ENCODE results near the gene SH3PXD2A.
"Not testable (repeated sequence)": the region's sequence is repeated elsewhere in the genome, so short reads cannot be mapped to it uniquely, and the experiment has no call there.

SH3PXD2A gene

DNA sequence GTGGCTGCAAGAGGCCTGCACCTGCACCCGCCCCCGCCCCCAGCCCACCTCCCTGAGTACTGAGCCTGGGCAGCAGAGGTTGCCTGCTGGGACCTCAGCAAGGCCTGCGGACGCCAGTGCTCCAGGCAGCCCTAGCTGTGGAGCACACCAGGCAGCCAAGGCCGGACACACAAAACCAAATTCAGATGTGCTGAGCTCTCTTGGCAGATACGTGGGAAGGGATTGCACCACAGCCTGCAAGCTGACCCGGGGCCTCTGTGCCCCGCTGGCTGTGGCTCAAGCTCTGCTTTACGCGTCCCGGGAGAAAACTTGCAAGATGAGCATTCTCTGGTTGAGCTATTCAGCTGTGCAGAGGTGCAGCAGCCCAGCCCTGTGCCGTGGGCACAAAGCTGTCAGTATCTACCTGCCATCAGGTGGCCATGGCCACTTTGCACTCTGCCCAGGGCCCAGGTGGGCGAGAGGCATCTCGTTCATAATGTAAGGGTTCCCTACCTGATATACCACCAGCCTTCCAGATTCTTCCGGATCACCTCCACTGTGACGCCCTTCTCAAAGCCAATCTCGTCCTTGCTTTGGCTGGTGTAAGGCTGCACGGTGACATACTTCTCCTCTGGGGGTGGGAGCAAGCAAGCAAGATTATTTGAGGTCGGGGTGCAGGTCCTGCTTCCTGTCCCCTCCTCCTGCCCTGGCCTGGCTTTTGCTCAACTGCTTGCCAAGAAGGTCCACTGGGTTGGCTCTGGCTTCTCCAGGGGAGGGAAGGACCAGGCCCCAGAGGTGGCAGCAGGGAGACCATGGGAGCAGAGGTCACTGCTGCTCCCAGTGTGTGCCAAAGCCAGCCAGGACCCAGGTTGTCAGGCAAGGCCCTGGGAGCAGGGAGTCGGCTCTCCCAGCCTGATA is 238.4 kb downstream of the SH3PXD2A start:
- DNase-seq (ENCODE audit: low read depth, low spot score) = no peak
- H3K36me3 ChIP-seq (ENCODE audit: control insufficient read depth, insufficient read depth, low read length) = peaks cover 8% of the 10 kb centered on the region
- no peaks in the 10 kb centered on the region for H3K9me3 ChIP-seq (ENCODE audit: control insufficient read depth, insufficient read depth, low read length)
- WGBS (ENCODE audit: insufficient coverage, insufficient read length) = no CpG with 5 or more reads among the region's 20 CpGs
- no peak overlapping the region for H3K27ac ChIP-seq (ENCODE audit: low read length)
- H3K4me1 ChIP-seq (ENCODE audit: control insufficient read depth, insufficient read depth, low read length) = peaks cover 2% of the 10 kb centered on the region; the same call in 1 of the 2 replicates
- H3K27me3 ChIP-seq (ENCODE audit: control insufficient read depth, insufficient read depth, low read length) = no peaks in the 10 kb centered on the region
- H3K4me3 ChIP-seq (ENCODE audit: low read length) = no peak overlapping the region

DNA sequence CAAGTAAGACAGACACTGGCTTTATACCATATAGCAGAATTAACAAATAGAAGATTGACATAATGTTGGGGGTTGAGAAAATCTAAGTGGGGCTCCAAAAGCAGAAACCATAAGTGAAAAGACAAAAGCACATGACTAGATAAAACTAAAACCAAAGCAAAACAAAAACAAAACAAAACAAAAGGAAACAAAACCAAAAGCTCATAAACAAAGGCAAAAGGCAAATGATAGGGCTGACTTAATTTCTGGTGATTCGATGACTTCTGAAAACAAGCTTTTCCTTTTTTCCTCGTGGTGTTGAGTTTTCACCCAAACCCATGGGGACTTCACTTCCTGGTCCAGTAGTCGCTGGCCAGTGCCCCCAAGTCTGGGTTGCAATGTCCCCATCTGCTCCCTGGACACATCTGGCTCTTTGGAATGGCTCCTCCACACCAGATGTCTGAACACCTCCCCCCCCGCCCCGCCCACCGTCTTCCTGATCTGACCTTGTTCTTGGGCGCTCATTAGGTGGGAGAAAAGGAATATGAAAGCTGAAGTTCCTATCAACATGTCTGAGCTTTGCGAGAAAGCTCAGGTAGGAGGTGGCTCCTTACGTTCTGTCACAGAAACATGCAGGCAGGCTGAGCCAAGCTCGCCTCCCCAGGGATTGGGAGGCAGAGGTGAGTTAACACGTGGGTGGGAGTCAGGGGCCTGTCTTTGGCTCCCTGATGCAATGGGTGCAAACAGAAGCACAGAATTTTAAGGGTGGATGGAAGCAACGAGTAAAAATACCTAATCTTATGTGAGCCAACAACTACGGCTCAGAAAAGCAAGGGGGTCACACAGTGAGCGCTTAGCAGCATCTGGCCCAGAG is 240.8 kb downstream of the SH3PXD2A start:
- Histone ChIP-seq H3K4me1 (ENCODE audit: control insufficient read depth, insufficient read depth, low read length) (peaks cover 2% of the 10 kb centered on the region; the same call in 1 of the 2 replicates), H3K27me3 (ENCODE audit: control insufficient read depth, insufficient read depth, low read length) (no peaks in the 10 kb centered on the region), H3K4me3 (ENCODE audit: low read length) (no peak overlapping the region), H3K27ac (ENCODE audit: low read length) (no peak overlapping the region), H3K36me3 (ENCODE audit: control insufficient read depth, insufficient read depth, low read length) (no peaks in the 10 kb centered on the region), H3K9me3 (ENCODE audit: control insufficient read depth, insufficient read depth, low read length) (no peaks in the 10 kb centered on the region)
- no peak for DNase-seq (ENCODE audit: low read depth, low spot score)
- WGBS (ENCODE audit: insufficient coverage, insufficient read length) = no CpG with 5 or more reads among the region's 14 CpGs

DNA sequence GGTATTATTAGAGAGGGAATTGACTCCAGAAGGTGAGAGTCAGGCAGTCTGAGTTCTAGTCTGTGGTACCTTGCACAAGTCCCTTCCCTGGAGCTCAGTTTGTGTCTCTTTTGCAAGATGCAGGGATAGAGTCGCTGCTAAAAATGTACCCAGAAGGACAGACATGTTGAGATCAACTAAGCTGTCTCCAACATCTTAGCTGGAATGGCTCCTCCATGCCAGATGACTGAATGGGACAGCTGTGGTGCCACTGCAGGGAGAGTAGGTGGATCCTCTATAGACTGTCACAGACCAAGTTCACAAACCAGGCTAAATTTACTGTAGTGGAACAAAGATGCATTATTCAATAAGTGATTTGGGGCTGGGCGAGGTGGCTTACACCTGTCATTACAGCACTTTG is 241.8 kb downstream of the SH3PXD2A start:
- no CpG with 5 or more reads among the region's 2 CpGs for WGBS (ENCODE audit: insufficient coverage, insufficient read length)
- H3K36me3 ChIP-seq (ENCODE audit: control insufficient read depth, insufficient read depth, low read length) = no peaks in the 10 kb centered on the region
- DNase-seq (ENCODE audit: low read depth, low spot score) = no peak
- peaks cover 2% of the 10 kb centered on the region; the same call in 1 of the 2 replicates for H3K4me1 ChIP-seq (ENCODE audit: control insufficient read depth, insufficient read depth, low read length)
- H3K27me3 ChIP-seq (ENCODE audit: control insufficient read depth, insufficient read depth, low read length) = no peaks in the 10 kb centered on the region
- no peak overlapping the region for H3K4me3 ChIP-seq (ENCODE audit: low read length)
- H3K27ac ChIP-seq (ENCODE audit: low read length) = no peak overlapping the region
- no peaks in the 10 kb centered on the region for H3K9me3 ChIP-seq (ENCODE audit: control insufficient read depth, insufficient read depth, low read length)

DNA sequence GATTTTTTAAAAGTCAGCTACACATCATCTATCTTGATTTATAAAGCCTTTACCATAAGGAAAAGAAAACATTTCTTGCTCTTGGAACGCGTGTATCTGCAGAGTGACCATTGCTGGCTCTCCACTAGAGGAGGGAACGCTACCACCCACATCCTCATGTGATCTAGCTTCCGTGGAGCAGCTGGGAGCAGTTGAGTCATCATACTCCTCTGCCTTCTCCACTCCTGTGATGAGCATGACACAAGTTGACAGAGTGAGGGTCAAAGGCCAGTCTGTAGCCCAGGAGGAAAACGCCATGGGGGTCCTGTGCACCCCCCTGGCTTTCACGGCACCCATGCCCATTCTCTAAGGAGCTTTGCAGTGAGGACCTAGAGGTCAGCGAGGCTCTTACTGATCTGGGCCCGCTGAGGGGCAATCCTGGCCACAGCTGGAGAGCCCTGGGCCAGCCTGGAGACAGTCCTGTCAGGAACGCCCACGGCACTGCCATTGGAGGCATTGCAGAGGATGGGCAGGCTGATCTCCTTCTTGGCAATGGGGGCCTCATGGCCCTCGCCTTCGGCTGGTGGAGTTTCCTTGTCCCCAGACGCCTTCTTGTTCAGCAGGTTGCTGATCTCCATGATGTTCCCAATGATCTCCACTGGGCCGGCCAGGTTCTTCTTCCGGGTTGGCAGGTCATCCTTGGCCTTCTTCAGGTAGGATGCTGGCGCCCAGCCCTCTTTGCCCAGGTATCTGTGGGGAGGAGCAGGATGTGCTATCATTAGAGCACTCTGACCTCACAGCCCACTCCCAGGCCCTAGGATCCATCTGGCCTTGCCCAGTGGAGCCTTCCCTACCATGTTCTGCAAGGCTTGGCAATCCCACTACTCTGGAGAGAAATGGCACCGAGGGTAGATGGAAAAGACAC is 242.7 kb downstream of the SH3PXD2A start:
- WGBS (ENCODE audit: insufficient coverage, insufficient read length) = no CpG with 5 or more reads among the region's 17 CpGs
- no peak overlapping the region for H3K4me3 ChIP-seq (ENCODE audit: low read length)
- H3K27me3 ChIP-seq (ENCODE audit: control insufficient read depth, insufficient read depth, low read length) = no peaks in the 10 kb centered on the region
- no peaks in the 10 kb centered on the region for H3K9me3 ChIP-seq (ENCODE audit: control insufficient read depth, insufficient read depth, low read length)
- no peak overlapping the region for H3K27ac ChIP-seq (ENCODE audit: low read length)
- no peak for DNase-seq (ENCODE audit: low read depth, low spot score)
- no peaks in the 10 kb centered on the region for H3K36me3 ChIP-seq (ENCODE audit: control insufficient read depth, insufficient read depth, low read length)
- H3K4me1 ChIP-seq (ENCODE audit: control insufficient read depth, insufficient read depth, low read length) = peaks cover 2% of the 10 kb centered on the region; the same call in 1 of the 2 replicates

DNA sequence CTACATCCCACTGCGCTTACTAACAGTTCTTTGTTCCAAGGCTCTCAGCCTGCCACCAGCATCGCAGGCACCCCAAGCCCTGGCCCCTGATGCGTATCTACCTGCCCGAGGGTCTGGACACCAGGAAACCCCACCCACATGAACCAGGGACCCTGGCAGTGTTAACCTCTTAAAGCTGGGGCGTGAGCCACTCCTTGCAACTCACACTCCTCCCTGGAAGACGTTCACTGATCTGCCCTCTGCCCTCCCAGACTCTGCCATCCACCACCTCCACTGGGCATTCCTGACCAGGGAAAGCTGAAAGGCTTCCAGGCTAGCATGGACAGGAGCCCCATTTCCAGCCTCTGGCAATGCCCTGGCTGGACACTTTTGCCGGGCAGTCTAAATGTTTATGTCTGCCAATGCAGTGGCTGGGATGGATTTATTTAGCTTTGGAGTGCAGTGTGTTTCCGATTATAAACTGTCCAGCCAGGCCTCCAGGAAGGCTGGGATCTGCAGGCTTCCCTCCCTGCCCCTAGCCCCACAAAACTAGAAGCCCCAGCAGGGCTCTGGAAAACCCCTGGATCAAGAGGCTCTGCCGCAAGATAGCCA is 244.4 kb downstream of the SH3PXD2A start:
- no CpG with 5 or more reads among the region's 9 CpGs for WGBS (ENCODE audit: insufficient coverage, insufficient read length)
- no peaks in the 10 kb centered on the region for H3K9me3 ChIP-seq (ENCODE audit: control insufficient read depth, insufficient read depth, low read length)
- no peak overlapping the region for H3K4me3 ChIP-seq (ENCODE audit: low read length)
- no peak for DNase-seq (ENCODE audit: low read depth, low spot score)
- H3K36me3 ChIP-seq (ENCODE audit: control insufficient read depth, insufficient read depth, low read length) = no peaks in the 10 kb centered on the region
- H3K27ac ChIP-seq (ENCODE audit: low read length) = no peak overlapping the region
- H3K27me3 ChIP-seq (ENCODE audit: control insufficient read depth, insufficient read depth, low read length) = no peaks in the 10 kb centered on the region
- no peaks in the 10 kb centered on the region for H3K4me1 ChIP-seq (ENCODE audit: control insufficient read depth, insufficient read depth, low read length)

DNA sequence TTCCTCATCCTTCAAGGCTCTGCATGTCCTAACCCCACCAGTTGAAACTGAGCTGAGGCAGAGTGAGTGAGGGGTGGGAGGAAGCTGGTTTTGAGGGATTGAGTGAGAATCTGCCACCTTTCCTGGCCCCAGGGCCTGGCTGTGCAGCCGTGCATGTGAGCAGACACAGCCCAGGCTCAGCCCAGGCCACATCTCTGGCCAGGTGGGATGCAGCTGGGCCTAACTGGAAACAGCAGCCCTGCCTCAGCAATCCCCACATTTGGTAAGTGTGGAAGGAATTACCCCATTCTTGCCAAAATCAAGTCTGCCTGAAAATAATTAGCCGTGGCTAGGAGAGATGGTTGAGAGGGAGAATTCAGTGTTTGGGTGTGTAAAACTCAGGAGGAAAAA is 245.3 kb downstream of the SH3PXD2A start:
- Histone ChIP-seq H3K27me3 (ENCODE audit: control insufficient read depth, insufficient read depth, low read length) (no peaks in the 10 kb centered on the region), H3K36me3 (ENCODE audit: control insufficient read depth, insufficient read depth, low read length) (no peaks in the 10 kb centered on the region), H3K27ac (ENCODE audit: low read length) (no peak overlapping the region), H3K4me1 (ENCODE audit: control insufficient read depth, insufficient read depth, low read length) (no peaks in the 10 kb centered on the region), H3K9me3 (ENCODE audit: control insufficient read depth, insufficient read depth, low read length) (no peaks in the 10 kb centered on the region), H3K4me3 (ENCODE audit: low read length) (no peak overlapping the region)
- no CpG with 5 or more reads among the region's 2 CpGs for WGBS (ENCODE audit: insufficient coverage, insufficient read length)
- no peak for DNase-seq (ENCODE audit: low read depth, low spot score)

DNA sequence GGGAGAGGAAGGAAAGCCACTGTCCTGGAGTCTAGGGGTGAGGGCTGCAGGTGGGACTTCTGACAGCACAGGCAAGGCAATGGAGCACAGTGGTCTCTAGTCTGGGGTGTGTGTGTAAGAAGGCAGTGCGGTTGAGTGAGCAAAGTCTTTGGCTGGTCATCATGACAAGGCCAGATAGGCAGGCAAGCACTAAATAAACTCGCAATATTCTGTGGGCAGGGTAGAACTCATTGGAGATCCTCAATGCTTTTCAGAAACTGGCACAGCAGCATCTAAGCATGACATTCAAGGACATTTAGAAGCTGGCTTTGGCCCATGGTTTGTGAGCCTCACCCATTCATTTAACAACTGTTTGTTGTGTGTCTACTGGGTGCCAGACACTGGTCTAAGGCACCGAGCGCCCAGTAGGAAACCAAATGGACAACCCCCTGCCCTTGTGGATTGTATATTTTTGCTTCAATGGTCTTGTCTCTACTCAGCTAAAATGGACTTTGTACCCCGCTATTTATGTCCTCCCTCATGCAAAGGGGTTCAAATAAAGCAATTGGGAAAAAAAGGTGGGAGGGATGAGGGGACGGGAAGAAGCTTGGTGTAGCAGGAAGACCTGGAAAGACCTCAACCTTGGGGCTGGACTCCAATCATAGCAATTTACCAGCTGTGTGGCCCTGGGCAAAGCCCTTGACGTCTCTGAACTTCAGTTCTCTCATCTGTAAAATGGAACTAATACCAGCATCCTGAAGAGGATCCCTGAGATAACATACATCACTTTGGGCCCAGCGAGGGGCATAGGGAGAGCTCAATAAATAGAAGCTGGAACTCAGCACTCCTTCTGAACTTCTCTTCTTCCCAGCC is 245.9 kb downstream of the SH3PXD2A start:
- no CpG with 5 or more reads among the region's 8 CpGs for WGBS (ENCODE audit: insufficient coverage, insufficient read length)
- H3K27me3 ChIP-seq (ENCODE audit: control insufficient read depth, insufficient read depth, low read length) = no peaks in the 10 kb centered on the region

DNA sequence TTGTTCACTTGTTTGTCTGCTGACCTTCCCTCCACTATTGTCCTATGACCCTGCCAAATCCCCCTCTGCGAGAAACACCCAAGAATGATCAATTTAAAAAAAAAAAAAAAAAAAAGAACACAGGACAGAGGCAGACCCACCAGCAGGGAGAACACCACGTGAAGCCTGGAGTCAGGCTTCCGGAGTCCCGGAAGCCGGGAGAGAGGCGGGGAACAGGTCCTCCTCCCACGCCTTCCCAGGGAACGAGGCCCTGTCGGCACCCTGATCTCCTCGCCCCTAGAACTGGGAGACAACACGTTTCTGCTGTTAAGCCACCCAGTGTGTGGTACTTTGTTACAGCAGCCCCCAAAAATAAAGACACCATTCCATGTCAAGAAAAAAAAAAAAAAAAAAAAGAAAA is 247.3 kb downstream of the SH3PXD2A start:
- H3K9me3 ChIP-seq (ENCODE audit: control insufficient read depth, insufficient read depth, low read length); H3K36me3 ChIP-seq (ENCODE audit: control insufficient read depth, insufficient read depth, low read length); H3K4me3 ChIP-seq (ENCODE audit: low read length); H3K4me1 ChIP-seq (ENCODE audit: control insufficient read depth, insufficient read depth, low read length); H3K27ac ChIP-seq (ENCODE audit: low read length); H3K27me3 ChIP-seq (ENCODE audit: control insufficient read depth, insufficient read depth, low read length); DNase-seq (ENCODE audit: low read depth, low spot score): not testable (repeated sequence)
- no CpG with 5 or more reads among the region's 11 CpGs for WGBS (ENCODE audit: insufficient coverage, insufficient read length)

More for the DNA sequence above, 245.9 kb downstream of the SH3PXD2A start:
- H3K27ac ChIP-seq (ENCODE audit: low read length) = no peak overlapping the region
- no peaks in the 10 kb centered on the region for H3K4me1 ChIP-seq (ENCODE audit: control insufficient read depth, insufficient read depth, low read length)
- no peak overlapping the region for H3K4me3 ChIP-seq (ENCODE audit: low read length)
- no peaks in the 10 kb centered on the region for H3K36me3 ChIP-seq (ENCODE audit: control insufficient read depth, insufficient read depth, low read length)
- no peak for DNase-seq (ENCODE audit: low read depth, low spot score)
- H3K9me3 ChIP-seq (ENCODE audit: control insufficient read depth, insufficient read depth, low read length) = no peaks in the 10 kb centered on the region

DNA sequence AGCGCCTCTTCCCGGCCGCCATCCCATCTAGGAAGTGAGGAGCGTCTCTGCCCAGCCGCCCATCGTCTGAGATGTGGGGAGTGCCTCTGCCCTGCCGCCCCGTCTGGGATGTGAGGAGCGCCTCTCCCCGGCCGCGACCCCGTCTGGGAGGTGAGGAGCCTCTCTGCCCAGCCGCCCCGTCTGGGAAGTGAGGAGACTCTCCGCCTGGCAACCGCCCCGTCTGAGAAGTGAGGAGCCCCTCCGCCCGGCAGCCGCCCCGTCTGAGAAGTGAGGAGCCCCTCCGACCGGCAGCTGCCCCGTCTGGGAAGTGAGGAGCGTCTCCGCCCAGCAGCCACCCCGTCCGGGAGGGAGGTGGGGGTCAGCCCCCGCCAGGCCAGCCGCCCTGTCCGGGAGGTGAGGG is 248.3 kb downstream of the SH3PXD2A start:
- H3K9me3 ChIP-seq (ENCODE audit: control insufficient read depth, insufficient read depth, low read length); H3K4me1 ChIP-seq (ENCODE audit: control insufficient read depth, insufficient read depth, low read length); H3K36me3 ChIP-seq (ENCODE audit: control insufficient read depth, insufficient read depth, low read length); H3K4me3 ChIP-seq (ENCODE audit: low read length); H3K27ac ChIP-seq (ENCODE audit: low read length); DNase-seq (ENCODE audit: low read depth, low spot score); H3K27me3 ChIP-seq (ENCODE audit: control insufficient read depth, insufficient read depth, low read length): not testable (repeated sequence)
- no CpG with 5 or more reads among the region's 32 CpGs for WGBS (ENCODE audit: insufficient coverage, insufficient read length)

All from iPS DF 6.9 (cell line).